ENCODE data around the gene PRG3.

Gene PRG3

DNA sequence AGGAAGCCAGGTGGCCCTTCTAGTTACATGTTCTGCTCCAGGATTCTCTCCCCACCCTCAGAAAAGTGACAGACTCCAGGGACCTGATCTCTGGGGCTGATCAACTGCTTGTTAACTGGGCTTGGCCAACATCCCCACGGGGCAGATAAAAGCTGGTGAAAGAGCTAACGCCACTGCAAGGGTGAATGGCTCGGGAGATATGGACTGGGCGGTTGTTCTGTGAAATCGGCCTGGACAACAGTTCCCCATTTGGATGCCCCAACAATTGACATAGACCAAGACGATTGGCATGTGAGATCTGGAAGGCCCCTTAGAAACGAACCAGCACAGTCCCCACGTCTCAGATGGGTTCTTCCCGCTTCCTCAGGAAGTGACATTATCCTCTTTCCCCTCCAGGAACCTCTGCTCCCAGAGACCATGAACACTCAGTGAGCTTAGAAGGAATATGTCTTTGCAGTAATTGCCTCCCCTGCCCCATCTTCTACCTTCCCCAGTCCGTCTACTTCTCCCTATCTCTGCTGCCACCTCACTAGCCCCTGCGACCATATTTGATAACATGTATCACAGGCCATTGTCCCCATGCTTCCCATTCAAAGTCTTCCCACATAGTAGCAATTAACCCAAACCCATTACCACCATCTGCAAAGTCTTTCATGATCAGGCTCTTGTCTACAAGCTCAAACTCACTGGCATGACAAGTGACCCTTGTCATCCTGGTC lies 15.1 kb upstream of the PRG3 start:
- ATAC-seq, result no peak
- TF ChIP-seq SNAI2 (CRISPR knock-in tag; IDR thresholded peaks at IDR 0.05) (no peak), ISL1 (CRISPR knock-in tag; IDR thresholded peaks at IDR 0.05) (no peak), BACH2 (CRISPR knock-in tag; IDR thresholded peaks at IDR 0.05; ENCODE audit: borderline replicate concordance) (no peak), ZNF8 (CRISPR knock-in tag; IDR thresholded peaks at IDR 0.05) (no peak), GLIS3 (CRISPR knock-in tag; IDR thresholded peaks at IDR 0.05) (no peak), ZC3H10 (CRISPR knock-in tag; IDR thresholded peaks at IDR 0.05) (no peak), ZNF565 (CRISPR knock-in tag; conservative IDR thresholded peaks at IDR 0.05; ENCODE audit: low read depth) (no peak), ZNF70 (CRISPR knock-in tag; IDR thresholded peaks at IDR 0.05) (no peak), ZFP30 (CRISPR knock-in tag; IDR thresholded peaks at IDR 0.05) (no peak), ESRRG (CRISPR knock-in tag; IDR thresholded peaks at IDR 0.05) (no peak), ZFP3 (CRISPR knock-in tag; IDR thresholded peaks at IDR 0.05) (no peak), TCF4 (CRISPR knock-in tag; IDR thresholded peaks at IDR 0.05; ENCODE audit: borderline replicate concordance) (no peak), OSR1 (CRISPR knock-in tag; IDR thresholded peaks at IDR 0.05) (no peak), ARNTL (CRISPR knock-in tag; IDR thresholded peaks at IDR 0.05; ENCODE audit: borderline replicate concordance, low read depth) (no peak), PPARA (CRISPR knock-in tag; IDR thresholded peaks at IDR 0.05; ENCODE audit: borderline replicate concordance) (no peak)
- TF ChIP-seq, protein P1, sequence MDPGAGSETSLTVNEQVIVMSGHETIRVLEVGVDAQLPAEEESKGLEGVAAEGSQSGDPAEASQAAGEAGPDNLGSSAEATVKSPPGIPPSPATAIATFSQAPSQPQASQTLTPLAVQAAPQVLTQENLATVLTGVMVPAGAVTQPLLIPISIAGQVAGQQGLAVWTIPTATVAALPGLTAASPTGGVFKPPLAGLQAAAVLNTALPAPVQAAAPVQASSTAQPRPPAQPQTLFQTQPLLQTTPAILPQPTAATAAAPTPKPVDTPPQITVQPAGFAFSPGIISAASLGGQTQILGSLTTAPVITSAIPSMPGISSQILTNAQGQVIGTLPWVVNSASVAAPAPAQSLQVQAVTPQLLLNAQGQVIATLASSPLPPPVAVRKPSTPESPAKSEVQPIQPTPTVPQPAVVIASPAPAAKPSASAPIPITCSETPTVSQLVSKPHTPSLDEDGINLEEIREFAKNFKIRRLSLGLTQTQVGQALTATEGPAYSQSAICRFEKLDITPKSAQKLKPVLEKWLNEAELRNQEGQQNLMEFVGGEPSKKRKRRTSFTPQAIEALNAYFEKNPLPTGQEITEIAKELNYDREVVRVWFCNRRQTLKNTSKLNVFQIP (CRISPR knock-in tag; IDR thresholded peaks at IDR 0.05; ENCODE audit: borderline replicate concordance, low read depth), result no peak
- TF ChIP-seq, protein P2, sequence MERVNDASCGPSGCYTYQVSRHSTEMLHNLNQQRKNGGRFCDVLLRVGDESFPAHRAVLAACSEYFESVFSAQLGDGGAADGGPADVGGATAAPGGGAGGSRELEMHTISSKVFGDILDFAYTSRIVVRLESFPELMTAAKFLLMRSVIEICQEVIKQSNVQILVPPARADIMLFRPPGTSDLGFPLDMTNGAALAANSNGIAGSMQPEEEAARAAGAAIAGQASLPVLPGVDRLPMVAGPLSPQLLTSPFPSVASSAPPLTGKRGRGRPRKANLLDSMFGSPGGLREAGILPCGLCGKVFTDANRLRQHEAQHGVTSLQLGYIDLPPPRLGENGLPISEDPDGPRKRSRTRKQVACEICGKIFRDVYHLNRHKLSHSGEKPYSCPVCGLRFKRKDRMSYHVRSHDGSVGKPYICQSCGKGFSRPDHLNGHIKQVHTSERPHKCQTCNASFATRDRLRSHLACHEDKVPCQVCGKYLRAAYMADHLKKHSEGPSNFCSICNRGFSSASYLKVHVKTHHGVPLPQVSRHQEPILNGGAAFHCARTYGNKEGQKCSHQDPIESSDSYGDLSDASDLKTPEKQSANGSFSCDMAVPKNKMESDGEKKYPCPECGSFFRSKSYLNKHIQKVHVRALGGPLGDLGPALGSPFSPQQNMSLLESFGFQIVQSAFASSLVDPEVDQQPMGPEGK (CRISPR knock-in tag; IDR thresholded peaks at IDR 0.05; ENCODE audit: borderline replicate concordance), result no peak
- TF ChIP-seq, protein P3, sequence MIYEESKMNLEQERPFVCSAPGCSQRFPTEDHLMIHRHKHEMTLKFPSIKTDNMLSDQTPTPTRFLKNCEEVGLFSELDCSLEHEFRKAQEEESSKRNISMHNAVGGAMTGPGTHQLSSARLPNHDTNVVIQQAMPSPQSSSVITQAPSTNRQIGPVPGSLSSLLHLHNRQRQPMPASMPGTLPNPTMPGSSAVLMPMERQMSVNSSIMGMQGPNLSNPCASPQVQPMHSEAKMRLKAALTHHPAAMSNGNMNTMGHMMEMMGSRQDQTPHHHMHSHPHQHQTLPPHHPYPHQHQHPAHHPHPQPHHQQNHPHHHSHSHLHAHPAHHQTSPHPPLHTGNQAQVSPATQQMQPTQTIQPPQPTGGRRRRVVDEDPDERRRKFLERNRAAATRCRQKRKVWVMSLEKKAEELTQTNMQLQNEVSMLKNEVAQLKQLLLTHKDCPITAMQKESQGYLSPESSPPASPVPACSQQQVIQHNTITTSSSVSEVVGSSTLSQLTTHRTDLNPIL (CRISPR knock-in tag; IDR thresholded peaks at IDR 0.05; ENCODE audit: low read depth), result no peak
- TF ChIP-seq, protein P4, sequence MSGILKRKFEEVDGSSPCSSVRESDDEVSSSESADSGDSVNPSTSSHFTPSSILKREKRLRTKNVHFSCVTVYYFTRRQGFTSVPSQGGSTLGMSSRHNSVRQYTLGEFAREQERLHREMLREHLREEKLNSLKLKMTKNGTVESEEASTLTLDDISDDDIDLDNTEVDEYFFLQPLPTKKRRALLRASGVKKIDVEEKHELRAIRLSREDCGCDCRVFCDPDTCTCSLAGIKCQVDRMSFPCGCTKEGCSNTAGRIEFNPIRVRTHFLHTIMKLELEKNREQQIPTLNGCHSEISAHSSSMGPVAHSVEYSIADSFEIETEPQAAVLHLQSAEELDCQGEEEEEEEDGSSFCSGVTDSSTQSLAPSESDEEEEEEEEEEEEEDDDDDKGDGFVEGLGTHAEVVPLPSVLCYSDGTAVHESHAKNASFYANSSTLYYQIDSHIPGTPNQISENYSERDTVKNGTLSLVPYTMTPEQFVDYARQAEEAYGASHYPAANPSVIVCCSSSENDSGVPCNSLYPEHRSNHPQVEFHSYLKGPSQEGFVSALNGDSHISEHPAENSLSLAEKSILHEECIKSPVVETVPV (CRISPR knock-in tag; IDR thresholded peaks at IDR 0.05), result no peak

DNA sequence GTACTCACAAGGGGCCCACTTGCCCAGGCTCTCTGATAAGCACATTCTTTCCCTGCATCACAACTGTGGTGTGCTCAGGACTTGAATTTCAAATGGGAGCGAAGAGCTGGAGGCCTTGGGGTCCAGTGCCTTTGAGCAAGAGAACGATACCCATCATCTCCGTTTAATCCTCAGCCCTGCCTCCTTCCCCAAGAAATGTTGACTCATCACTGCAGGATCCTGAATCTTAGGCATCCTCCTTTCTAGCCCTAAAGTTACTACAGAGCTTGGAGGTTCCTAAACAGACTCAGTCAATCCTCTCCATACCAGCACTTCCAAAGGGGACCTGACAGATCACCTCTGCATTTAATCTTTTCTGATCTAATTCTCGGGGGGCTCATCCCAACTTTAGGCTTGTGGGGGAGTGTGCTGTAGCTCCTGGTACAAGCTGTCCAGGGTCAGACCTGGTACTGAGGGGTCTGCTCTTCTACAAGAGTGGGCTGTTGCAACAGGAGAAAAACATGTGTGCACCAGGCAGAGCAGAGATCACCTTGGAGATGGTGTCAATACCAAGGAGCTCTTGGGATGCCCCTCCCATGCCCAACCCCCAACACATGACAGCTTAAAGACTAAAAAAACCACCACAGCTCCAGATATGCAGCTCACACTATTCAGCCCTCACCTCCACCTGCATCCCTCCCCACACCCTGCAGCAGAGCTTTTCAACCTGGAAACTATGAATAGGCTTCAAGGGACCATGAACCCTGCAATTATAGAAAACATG lies 13.4 kb upstream of the PRG3 start:
- ATAC-seq, result no peak
- TF ChIP-seq ZFP3 (CRISPR knock-in tag; IDR thresholded peaks at IDR 0.05) (no peak), ESRRG (CRISPR knock-in tag; IDR thresholded peaks at IDR 0.05) (no peak), CSDC2 (CRISPR knock-in tag; IDR thresholded peaks at IDR 0.05) (no peak), TCF4 (CRISPR knock-in tag; IDR thresholded peaks at IDR 0.05; ENCODE audit: borderline replicate concordance) (no peak), ZNF70 (CRISPR knock-in tag; IDR thresholded peaks at IDR 0.05) (no peak), PPARA (CRISPR knock-in tag; IDR thresholded peaks at IDR 0.05; ENCODE audit: borderline replicate concordance) (no peak), ZNF8 (CRISPR knock-in tag; IDR thresholded peaks at IDR 0.05) (no peak), OSR1 (CRISPR knock-in tag; IDR thresholded peaks at IDR 0.05) (no peak), ZNF565 (CRISPR knock-in tag; conservative IDR thresholded peaks at IDR 0.05; ENCODE audit: low read depth) (no peak)
- TF ChIP-seq, protein P1 (CRISPR knock-in tag; IDR thresholded peaks at IDR 0.05; ENCODE audit: borderline replicate concordance, low read depth), result no peak

GRCh38 chr11:57392763-57393105 lies 11.8 kb upstream of the PRG3 start:
- no peak for ATAC-seq
- TF ChIP-seq SNAI2 (CRISPR knock-in tag; IDR thresholded peaks at IDR 0.05), result no peak
- no peak for TF ChIP-seq TOX (CRISPR knock-in tag; IDR thresholded peaks at IDR 0.05; ENCODE audit: borderline replicate concordance)
- no peak for TF ChIP-seq ARNTL (CRISPR knock-in tag; IDR thresholded peaks at IDR 0.05; ENCODE audit: borderline replicate concordance, low read depth)
- no peak for TF ChIP-seq ZNF8 (CRISPR knock-in tag; IDR thresholded peaks at IDR 0.05)
- TF ChIP-seq PPARA (CRISPR knock-in tag; IDR thresholded peaks at IDR 0.05; ENCODE audit: borderline replicate concordance), result no peak
- TF ChIP-seq, protein P4 (CRISPR knock-in tag; IDR thresholded peaks at IDR 0.05), result no peak
- TF ChIP-seq, protein P2 (CRISPR knock-in tag; IDR thresholded peaks at IDR 0.05; ENCODE audit: borderline replicate concordance), result no peak
- TF ChIP-seq BACH2 (CRISPR knock-in tag; IDR thresholded peaks at IDR 0.05; ENCODE audit: borderline replicate concordance), result no peak
- TF ChIP-seq ZFP3 (CRISPR knock-in tag; IDR thresholded peaks at IDR 0.05), result no peak
- TF ChIP-seq ZNF565 (CRISPR knock-in tag; conservative IDR thresholded peaks at IDR 0.05; ENCODE audit: low read depth), result no peak
- TF ChIP-seq OSR1 (CRISPR knock-in tag; IDR thresholded peaks at IDR 0.05), result no peak
- no peak for TF ChIP-seq ISL1 (CRISPR knock-in tag; IDR thresholded peaks at IDR 0.05)

Measured in SK-N-SH treated with all-trans-retinoic acid at 6 μM for 48 hours (cell line).